ENCODE measurements around the gene SLC1A5.
"Not testable (repeated sequence)": the region's sequence is repeated elsewhere in the genome, so short reads cannot be mapped to it uniquely, and the experiment has no call there.

Gene SLC1A5

DNA sequence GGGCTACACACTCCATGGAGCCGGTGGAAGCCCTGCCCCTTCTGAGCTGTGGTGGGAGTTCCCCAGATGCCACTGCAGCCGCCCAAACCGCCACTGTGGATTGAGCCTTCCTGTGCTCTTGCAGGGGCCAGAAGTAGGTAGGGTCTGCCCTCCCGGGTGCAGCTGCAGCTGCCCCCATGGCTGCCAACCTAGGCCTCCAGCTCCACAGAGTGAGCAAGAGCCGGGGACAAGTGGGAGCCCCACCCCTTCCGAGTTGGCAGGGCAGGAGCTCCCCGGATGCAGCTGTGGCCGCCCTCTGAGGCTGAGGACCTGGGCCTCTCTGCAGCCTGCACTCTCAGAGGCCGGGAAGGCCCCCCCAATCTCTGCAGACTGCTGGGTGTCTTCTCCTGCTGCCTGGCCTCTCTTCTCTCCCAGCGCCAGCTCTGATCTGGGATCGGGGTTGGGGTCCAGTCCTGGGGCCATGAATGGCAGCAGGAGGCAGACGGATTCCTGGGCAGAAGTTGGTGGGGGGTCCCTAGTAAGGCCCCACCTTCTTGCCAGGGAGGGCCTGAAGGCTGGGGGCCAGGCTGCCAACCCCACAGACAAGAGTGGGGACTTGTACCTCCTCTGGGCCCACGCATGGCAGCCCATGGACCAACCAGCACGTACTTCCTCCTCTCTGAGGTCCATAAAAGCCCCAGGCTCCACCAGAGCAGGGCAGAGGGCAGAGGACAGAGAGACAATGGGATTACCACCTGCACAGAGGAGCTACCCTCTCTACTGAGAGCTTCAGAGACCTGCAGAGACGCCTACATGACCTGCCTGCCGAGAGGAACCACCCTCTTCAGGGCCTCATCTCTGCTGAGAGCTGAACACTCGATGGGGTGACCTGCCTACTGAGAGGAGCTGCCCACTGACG is 33.4 kb upstream of the SLC1A5 start:
- H3K36me3 ChIP-seq (ENCODE audit: control insufficient read depth, insufficient read depth, low read length): no peaks in the 10 kb centered on the region
- WGBS (ENCODE audit: insufficient coverage, insufficient read length): no CpG with 5 or more reads among the region's 18 CpGs
- H3K27me3 ChIP-seq (ENCODE audit: control insufficient read depth, insufficient read depth, low read length): no peaks in the 10 kb centered on the region
- H3K4me1 ChIP-seq (ENCODE audit: control insufficient read depth, insufficient read depth, low read length): no peaks in the 10 kb centered on the region
- H3K4me3 ChIP-seq (ENCODE audit: low read length): no peak overlapping the region
- no peak for DNase-seq (ENCODE audit: low read depth, low spot score)
- no peak overlapping the region for H3K27ac ChIP-seq (ENCODE audit: low read length)
- no peaks in the 10 kb centered on the region for H3K9me3 ChIP-seq (ENCODE audit: control insufficient read depth, insufficient read depth, low read length)

DNA sequence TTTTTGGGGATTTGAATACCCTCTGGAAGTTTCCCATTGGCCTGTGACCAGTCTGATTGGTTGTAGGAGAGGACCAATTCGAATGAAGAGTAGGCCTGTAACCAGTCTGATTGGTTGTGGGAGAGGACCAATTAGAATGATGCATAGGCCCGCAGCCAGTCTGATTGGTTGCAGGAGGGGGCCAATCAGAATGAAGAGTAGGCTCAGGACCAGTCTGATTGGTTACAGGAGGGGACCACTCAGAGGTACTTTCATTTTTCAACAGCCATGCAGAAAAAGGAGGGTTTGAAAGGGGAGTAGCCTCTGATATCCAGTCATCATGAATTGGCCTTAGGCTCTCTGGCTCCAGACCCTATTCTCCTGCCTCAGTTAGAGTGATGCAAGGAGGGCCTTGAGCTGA is 30.4 kb upstream of the SLC1A5 start:
- no peak for DNase-seq (ENCODE audit: low read depth, low spot score)
- no CpG with 5 or more reads among the region's 2 CpGs for WGBS (ENCODE audit: insufficient coverage, insufficient read length)

DNA sequence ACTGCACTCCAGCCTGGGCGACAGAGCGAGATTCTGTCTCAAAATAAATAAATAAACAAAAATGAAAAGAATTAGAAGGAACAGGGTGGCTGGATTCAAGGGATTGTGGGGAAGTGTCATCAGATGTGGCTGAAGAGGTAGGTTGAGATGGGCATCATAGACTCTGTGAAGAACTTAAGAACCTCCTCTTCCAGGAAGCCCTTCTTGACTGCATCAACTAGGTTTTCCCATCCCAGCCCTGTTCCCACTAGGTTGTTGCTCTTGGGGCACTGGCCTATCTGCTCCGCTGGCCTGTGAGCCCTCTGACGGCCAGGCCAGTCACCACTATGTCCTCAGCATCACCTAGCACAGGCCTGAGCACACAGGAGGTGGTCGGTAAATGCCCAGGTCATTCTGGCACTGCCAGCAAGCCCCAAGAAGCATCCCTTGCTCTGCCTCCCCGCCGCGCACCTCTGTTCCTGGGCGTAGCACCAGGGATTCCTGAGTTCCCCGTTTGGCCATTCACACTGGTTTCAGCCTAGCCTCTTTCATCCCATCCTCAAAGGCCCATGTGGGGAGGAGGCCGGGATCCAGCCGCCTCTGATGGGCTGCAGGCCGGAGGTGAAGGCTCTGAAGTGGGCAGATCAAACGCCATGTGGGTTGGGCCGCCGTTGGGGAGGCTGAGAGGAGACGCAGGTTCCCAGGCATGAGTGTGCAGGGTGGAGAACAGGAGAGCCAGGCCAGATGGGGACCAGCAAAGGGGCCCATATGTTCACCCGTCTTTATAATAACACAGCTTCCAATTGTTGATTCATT is 27.6 kb upstream of the SLC1A5 start:
- no peaks in the 10 kb centered on the region for H3K4me1 ChIP-seq (ENCODE audit: control insufficient read depth, insufficient read depth, low read length)
- no peaks in the 10 kb centered on the region for H3K9me3 ChIP-seq (ENCODE audit: control insufficient read depth, insufficient read depth, low read length)
- WGBS (ENCODE audit: insufficient coverage, insufficient read length): no CpG with 5 or more reads among the region's 18 CpGs
- DNase-seq (ENCODE audit: low read depth, low spot score): no peak
- no peaks in the 10 kb centered on the region for H3K36me3 ChIP-seq (ENCODE audit: control insufficient read depth, insufficient read depth, low read length)
- no peak overlapping the region for H3K27ac ChIP-seq (ENCODE audit: low read length)
- no peaks in the 10 kb centered on the region for H3K27me3 ChIP-seq (ENCODE audit: control insufficient read depth, insufficient read depth, low read length)
- no peak overlapping the region for H3K4me3 ChIP-seq (ENCODE audit: low read length)

More for the DNA sequence above, 30.4 kb upstream of the SLC1A5 start:
- no peaks in the 10 kb centered on the region for H3K36me3 ChIP-seq (ENCODE audit: control insufficient read depth, insufficient read depth, low read length)
- no peaks in the 10 kb centered on the region for H3K27me3 ChIP-seq (ENCODE audit: control insufficient read depth, insufficient read depth, low read length)
- no peak overlapping the region for H3K4me3 ChIP-seq (ENCODE audit: low read length)
- no peaks in the 10 kb centered on the region for H3K9me3 ChIP-seq (ENCODE audit: control insufficient read depth, insufficient read depth, low read length)
- no peak overlapping the region for H3K27ac ChIP-seq (ENCODE audit: low read length)
- H3K4me1 ChIP-seq (ENCODE audit: control insufficient read depth, insufficient read depth, low read length): no peaks in the 10 kb centered on the region

GRCh38 chr19:46813839-46814358 is 25.5 kb upstream of the SLC1A5 start:
- Histone ChIP-seq H3K4me3 (ENCODE audit: low read length) (no peak overlapping the region), H3K4me1 (ENCODE audit: control insufficient read depth, insufficient read depth, low read length) (no peaks in the 10 kb centered on the region), H3K27ac (ENCODE audit: low read length) (no peak overlapping the region), H3K36me3 (ENCODE audit: control insufficient read depth, insufficient read depth, low read length) (no peaks in the 10 kb centered on the region), H3K27me3 (ENCODE audit: control insufficient read depth, insufficient read depth, low read length) (no peaks in the 10 kb centered on the region), H3K9me3 (ENCODE audit: control insufficient read depth, insufficient read depth, low read length) (no peaks in the 10 kb centered on the region)
- no CpG with 5 or more reads among the region's 7 CpGs for WGBS (ENCODE audit: insufficient coverage, insufficient read length)
- DNase-seq (ENCODE audit: low read depth, low spot score): no peak

- no peaks in the 10 kb centered on the region for H3K27me3 ChIP-seq (ENCODE audit: control insufficient read depth, insufficient read depth, low read length)
- no peaks in the 10 kb centered on the region for H3K4me1 ChIP-seq (ENCODE audit: control insufficient read depth, insufficient read depth, low read length)
- no peaks in the 10 kb centered on the region for H3K9me3 ChIP-seq (ENCODE audit: control insufficient read depth, insufficient read depth, low read length)
- no peak overlapping the region for H3K4me3 ChIP-seq (ENCODE audit: low read length)
- H3K36me3 ChIP-seq (ENCODE audit: control insufficient read depth, insufficient read depth, low read length): no peaks in the 10 kb centered on the region
- no peak overlapping the region for H3K27ac ChIP-seq (ENCODE audit: low read length)
- 100% methylated on average over 1 of the region's 24 CpGs for WGBS (ENCODE audit: insufficient coverage, insufficient read length)
- no peak for DNase-seq (ENCODE audit: low read depth, low spot score)
These were observed 24.8 kb upstream of the SLC1A5 start for GRCh38 chr19:46812977-46813838.

DNA sequence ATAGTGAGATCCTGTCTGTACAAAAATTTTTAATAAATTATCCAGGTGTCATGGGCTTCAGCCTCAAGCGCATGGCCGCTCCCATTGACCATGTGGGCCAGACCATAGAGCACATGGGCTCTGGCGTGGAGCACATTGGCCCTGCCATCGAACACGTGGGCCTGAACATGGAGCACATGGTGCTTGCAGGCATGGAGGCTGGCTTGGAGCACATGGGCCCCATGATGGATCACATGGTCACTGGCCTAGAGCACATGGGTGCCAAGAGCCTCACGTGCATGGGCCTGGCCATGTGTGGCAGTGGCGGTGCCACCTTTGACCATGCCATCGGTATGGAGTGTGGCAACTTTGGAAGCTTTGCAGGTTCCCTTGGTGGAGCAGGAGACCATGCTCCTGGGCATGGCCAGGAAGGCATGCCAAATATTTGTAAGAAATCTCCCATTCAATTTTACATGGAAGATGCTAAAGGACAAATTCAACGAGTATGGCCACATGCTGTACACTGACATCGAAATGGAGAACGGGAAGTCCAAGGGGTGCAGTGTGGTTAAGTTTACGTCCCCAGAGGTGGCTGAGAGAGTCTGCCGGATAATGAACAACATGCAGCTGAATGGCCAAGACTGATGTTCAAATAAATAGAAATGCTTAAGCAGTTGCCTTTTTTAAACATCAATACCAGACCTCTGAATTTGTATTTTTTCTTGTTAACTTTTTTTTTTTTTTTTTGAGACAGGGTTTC is 21.3 kb upstream of the SLC1A5 start:
- DNase-seq (ENCODE audit: low read depth, low spot score): no peak
- H3K4me3 ChIP-seq (ENCODE audit: low read length): no peak overlapping the region
- no peaks in the 10 kb centered on the region for H3K27me3 ChIP-seq (ENCODE audit: control insufficient read depth, insufficient read depth, low read length)
- H3K4me1 ChIP-seq (ENCODE audit: control insufficient read depth, insufficient read depth, low read length): no peaks in the 10 kb centered on the region
- H3K36me3 ChIP-seq (ENCODE audit: control insufficient read depth, insufficient read depth, low read length): no peaks in the 10 kb centered on the region
- no CpG with 5 or more reads among the region's 13 CpGs for WGBS (ENCODE audit: insufficient coverage, insufficient read length)
- H3K9me3 ChIP-seq (ENCODE audit: control insufficient read depth, insufficient read depth, low read length): no peaks in the 10 kb centered on the region
- H3K27ac ChIP-seq (ENCODE audit: low read length): no peak overlapping the region

DNA sequence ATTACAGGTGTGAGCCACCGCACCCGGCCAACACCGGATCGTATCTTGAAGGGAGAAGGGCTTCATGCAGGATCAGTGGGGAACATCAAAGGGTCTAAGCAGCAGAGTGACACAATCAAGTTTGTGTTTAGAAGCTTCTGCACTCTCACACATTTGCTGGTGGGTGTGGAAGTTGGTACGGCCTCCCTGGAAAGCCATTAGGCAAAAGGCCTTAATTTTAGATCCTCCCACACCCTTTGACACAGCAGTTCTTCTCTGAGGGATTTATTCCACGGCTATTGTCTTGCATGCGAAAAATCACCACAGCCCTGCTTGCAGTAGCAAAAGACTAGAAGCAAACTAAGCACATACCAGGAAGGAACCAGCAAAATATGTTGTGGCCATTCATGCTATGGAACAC is 18.3 kb upstream of the SLC1A5 start:
- Histone ChIP-seq H3K27me3 (ENCODE audit: control insufficient read depth, insufficient read depth, low read length) (no peaks in the 10 kb centered on the region), H3K9me3 (ENCODE audit: control insufficient read depth, insufficient read depth, low read length) (no peaks in the 10 kb centered on the region), H3K4me1 (ENCODE audit: control insufficient read depth, insufficient read depth, low read length) (no peaks in the 10 kb centered on the region), H3K36me3 (ENCODE audit: control insufficient read depth, insufficient read depth, low read length) (no peaks in the 10 kb centered on the region), H3K27ac (ENCODE audit: low read length) (no peak overlapping the region), H3K4me3 (ENCODE audit: low read length) (no peak overlapping the region)
- WGBS (ENCODE audit: insufficient coverage, insufficient read length): no CpG with 5 or more reads among the region's 7 CpGs
- no peak for DNase-seq (ENCODE audit: low read depth, low spot score)

- H3K4me3 ChIP-seq (ENCODE audit: low read length); DNase-seq (ENCODE audit: low read depth, low spot score); H3K4me1 ChIP-seq (ENCODE audit: control insufficient read depth, insufficient read depth, low read length); H3K27ac ChIP-seq (ENCODE audit: low read length); H3K9me3 ChIP-seq (ENCODE audit: control insufficient read depth, insufficient read depth, low read length); H3K27me3 ChIP-seq (ENCODE audit: control insufficient read depth, insufficient read depth, low read length); H3K36me3 ChIP-seq (ENCODE audit: control insufficient read depth, insufficient read depth, low read length): not testable (repeated sequence)
- no CpG with 5 or more reads among the region's 4 CpGs for WGBS (ENCODE audit: insufficient coverage, insufficient read length)
These were observed 16.0 kb upstream of the SLC1A5 start for GRCh38 chr19:46804432-46804831.

- H3K4me3 ChIP-seq (ENCODE audit: low read length): no peak overlapping the region
- WGBS (ENCODE audit: insufficient coverage, insufficient read length): no CpG with 5 or more reads among the region's 2 CpGs
- no peaks in the 10 kb centered on the region for H3K9me3 ChIP-seq (ENCODE audit: control insufficient read depth, insufficient read depth, low read length)
These were observed 15.2 kb upstream of the SLC1A5 start for GRCh38 chr19:46803555-46803954.

More at GRCh38 chr19:46803555-46803954, 15.2 kb upstream of the SLC1A5 start:
- no peaks in the 10 kb centered on the region for H3K36me3 ChIP-seq (ENCODE audit: control insufficient read depth, insufficient read depth, low read length)
- no peak for DNase-seq (ENCODE audit: low read depth, low spot score)
- no peaks in the 10 kb centered on the region for H3K27me3 ChIP-seq (ENCODE audit: control insufficient read depth, insufficient read depth, low read length)
- no peaks in the 10 kb centered on the region for H3K4me1 ChIP-seq (ENCODE audit: control insufficient read depth, insufficient read depth, low read length)
- no peak overlapping the region for H3K27ac ChIP-seq (ENCODE audit: low read length)
